ENCODE measurements around the gene KCNQ2.
"Not testable (repeated sequence)": the region's sequence is repeated elsewhere in the genome, so short reads cannot be mapped to it uniquely, and the experiment has no call there.

KCNQ2 gene

DNA sequence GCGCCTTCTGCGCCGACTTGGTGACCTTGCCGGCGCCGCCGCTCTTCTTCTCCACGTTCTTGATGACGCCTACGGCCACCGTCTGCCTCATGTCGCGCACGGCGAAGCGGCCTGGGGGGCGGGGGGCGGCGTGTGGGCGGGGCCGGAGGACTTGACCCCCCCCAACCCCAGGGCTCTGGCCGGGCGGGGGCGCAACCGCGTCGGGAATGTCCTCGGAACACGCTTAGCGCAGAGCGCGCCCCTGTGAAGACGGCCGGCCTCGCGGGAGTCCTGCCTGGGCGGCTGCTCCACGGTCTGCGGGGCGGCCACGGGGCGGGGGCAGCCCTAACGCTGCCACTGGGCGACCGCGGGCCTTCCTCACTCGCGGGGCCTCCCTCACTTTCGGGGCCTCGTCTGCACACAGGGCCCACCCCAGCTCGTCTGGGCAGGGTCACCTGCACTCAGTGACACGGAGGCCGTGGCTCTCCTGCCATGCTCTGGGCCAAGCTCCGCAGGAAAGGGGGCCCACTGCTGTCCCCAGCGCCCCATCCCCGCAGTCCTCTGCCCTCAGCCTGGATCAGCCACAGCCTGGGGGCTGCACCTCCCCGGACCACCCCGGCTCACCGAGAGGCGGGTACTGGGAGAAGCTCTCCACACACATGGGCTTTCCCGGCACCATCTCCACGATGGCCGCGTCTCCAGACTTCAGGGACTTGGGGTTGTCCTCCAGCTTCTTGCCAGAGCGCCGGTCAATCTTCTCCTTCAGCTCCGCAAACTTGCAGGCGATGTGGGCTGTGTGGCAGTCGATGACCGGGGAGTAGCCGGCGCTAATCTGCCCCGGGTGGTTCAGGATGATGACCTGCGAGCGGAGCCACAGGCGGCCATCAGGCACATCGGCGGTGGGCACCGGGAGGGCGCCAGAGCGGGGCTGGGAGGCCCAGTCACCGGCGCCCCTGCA is 16.1 kb upstream of the KCNQ2 start:
- DNase-seq: no peak

DNA sequence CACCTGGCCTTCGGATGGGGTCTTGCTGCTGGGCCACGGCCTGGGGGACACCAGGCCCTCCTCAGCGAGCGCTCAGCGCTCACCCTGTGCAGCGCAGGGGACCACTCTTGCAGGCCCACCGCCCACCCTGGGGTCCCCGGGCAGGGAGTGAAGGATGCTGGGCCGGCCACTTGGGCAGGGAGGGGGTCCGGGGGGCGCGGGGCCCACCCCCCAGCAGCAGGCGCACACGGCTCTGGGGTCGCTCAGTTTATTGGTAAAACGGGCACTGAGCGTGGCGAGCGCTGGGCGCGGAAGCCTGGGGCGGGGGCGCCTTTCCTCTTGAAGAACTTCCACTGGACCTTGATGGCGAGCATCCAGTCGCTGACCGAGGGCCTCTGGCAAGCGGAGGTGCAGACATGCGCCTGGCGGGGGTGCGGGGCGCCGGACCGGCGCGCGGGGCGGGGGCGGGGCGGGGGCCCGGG is 15.4 kb upstream of the KCNQ2 start:
- DNase-seq: no peak

DNA sequence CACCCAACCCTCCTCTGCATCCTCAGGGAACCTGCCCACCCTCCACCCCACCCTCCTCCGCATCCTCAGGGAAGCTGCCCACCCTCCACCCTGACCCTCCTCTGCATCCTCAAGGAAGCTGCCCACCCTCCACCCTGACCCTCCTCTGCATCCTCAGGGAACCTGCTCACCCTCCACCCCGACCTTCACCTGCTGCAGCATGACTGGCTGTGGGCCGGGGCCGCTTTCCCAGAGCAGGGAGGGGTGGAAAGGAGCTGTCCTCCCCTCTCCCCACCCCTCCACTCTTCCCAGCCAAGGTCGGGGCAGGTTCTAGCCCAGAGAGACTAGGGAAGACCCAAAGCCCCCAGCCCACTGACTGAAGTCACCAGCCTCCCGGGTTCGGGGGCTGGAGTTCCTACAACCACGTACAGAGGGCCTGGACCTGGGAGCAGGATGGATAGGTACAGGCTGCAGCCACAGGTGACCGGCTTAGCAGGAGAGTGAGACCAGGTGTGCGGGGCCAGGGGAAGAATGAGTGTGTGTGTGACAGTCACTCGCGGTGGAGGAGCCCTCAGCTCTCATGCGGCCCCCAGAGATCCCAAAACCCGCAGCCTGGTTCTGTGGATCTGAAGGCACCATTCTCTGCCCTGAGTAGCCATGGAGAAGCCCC is 14.8 kb upstream of the KCNQ2 start:
- DNase-seq: no peak

DNA sequence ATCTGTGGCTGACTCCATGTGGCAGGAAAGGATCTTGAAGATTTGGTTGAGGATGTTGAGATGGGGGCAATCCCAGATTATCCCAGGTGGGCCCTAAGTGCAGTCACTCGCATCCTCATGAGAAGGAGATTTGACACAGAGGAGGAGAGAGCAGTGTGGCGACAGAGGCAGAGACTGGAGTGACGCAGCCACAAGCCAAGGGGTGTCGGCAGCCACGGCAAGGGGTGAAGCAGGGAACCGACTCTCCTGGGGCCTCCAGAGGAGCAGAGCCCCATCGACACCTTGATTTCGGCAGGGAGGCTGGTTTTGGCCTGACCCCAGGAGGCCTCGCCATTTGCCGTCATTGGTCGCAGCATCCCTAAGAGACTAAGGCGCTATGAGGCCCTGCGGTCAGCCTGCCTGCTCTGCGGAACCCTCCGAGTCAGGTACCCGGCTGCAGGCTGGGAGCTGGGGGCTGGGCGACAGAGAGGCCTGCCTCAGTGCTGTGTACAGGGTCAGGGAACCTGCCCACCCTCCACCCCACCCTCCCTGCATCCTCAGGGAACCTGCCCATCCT is 13.9 kb upstream of the KCNQ2 start:
- DNase-seq: no peak

DNA sequence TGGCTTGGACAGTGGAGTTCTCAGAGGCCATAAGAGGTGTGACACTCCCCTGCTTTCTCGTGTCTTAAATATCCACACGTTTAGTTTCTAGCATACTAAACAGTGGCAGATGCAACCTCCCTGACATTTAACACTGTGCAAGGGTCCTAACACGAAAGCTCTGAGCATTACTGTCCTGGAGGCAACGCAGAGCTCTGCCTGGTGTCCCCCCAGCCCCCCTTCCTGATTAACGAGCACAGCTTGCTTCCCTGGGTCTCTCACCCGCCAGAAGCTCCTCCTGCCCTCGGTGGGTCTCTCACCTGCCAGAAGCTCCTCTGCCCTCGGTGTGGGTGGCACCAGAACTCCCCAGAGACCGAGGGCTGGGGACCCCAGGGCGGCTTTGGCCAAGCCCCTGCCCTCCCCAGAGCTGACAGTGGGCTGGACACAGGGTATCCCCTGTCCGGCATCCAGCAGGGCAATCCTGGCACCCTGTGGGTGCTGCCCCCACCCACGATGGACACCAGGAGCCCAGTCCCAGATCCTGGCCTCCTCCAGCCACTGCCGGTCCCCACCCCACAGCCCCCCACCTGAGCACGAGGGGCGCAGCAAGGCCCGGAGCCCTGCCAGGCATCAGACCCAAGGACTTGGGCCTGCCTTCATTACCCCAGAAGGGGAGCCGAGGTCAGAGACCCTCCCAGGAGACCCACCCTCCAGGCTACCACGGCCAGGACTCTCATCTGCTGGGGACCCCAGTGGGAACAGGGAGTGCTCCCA is 12.4 kb upstream of the KCNQ2 start:
- DNase-seq: no peak

DNA sequence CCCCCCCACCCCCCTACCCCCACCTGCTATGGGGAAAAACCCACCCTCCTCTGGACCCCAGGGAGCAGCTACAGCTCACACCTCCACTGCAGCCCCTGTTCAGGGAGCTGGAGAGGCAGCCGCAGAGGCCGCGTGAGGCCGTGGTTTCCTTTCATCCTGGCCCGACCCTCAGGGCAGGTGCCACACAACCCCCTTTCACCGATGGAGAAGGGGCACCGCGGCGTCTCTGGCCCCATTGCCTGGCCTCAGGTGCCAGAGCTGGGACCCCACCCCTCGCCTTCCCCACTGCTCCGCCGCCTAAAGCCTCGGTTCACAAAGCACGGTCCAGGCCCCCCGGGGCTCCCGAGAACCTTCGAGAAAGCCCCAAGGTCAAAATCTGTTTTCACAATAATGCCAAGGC is 11.8 kb upstream of the KCNQ2 start:
- no peak for DNase-seq

DNA sequence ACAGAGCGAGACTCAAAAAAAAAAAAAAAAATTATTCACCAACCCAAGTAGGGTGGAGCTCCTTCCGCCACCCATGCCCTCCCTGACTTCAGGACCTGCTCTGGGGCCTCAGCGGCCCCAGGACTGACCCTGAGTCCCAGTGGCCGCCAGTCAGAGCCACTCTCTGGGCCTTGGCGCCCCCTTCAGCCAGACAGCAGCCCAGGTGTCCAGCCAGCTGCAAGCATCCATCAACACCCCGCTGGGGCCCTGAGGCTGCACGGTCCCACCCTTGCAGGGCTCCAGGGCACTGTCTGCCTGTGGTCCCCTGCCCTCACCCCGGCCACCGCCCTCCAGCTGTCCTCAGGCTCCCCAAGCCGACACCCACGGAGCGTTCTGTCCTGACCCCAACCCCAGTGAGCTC is 11.4 kb upstream of the KCNQ2 start:
- DNase-seq: no peak

DNA sequence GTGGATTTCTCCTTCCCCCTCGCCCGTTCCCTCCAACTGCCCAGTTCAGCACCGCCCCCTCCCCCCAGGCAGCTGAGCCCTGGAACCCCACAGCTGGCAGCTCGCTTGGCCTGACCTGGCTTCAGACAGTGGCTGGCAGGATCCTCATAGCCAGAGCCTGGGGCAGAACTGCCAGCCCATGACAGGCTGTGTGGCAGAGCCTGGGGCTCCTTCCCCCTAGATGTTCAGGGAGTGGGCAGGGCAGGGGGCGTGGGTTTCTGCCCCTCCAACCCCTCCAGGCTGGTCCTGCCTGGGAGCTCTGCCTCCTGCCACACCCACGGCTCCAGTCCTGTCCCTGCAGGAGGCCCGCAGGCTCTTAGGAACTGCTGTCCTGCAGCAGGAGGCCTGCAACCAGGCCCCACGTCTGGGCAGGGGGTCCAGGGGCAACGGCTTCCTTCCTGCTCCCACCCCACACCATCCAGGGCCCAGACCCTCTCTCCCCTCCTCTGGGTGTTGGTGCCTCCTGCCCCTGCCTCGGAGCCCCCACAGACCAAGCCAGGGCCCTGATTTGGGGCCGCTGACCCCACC is 9.6 kb upstream of the KCNQ2 start:
- no peak for DNase-seq

DNA sequence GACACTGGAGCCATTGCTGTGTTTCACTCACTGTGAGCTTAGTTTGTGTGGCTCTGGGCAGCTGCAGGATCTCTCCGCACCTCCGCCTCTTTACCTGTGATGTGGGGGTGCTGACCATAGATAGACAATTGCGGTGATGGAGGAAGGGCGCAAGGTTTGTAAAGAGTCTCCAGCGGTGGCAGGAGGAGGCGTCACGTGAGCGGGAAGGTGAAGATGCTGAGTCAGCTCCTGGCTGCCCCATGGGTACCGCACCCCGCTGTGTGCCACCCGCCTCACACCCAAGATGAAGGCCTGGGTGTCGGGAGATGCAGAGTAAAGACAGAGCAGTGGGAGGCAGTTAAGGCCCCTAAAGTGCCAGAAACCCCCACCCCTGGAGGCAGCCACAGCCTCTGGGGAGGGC is 9.0 kb upstream of the KCNQ2 start:
- DNase-seq: no peak

DNA sequence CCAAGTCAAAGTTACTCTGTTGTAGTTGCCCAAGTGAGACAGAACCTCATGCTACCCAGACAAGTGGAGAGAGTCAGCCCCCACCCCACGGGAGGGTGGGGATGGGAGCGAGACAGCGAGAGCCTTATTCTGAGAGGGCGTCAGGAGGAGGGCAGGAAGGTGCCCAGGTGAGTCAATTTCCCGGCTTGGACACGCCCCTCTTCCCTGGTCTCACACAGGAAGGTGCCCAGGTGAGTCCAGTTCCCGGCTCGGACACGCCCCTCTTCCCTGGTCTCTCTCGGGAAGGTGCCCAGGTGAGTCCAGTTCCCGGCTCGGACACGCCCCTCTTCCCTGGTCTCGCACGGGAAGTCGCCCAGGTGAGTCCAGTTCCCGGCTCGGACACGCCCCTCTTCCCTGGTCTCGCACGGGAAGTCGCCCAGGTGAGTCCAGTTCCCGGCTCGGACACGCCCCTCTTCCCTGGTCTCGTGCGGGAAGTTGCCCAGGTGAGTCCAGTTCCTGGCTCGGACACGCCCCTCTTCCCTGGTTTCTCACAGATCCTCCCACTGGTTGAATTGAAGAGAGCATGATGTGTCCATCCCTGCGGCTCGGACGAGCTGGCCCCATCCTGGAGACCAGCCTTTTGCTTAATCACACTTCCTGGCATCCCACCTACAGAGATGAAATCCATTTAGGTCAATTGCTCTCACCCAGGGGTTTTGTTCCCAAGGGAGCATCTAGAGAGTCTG is 7.4 kb upstream of the KCNQ2 start:
- DNase-seq: not testable (repeated sequence)

DNA sequence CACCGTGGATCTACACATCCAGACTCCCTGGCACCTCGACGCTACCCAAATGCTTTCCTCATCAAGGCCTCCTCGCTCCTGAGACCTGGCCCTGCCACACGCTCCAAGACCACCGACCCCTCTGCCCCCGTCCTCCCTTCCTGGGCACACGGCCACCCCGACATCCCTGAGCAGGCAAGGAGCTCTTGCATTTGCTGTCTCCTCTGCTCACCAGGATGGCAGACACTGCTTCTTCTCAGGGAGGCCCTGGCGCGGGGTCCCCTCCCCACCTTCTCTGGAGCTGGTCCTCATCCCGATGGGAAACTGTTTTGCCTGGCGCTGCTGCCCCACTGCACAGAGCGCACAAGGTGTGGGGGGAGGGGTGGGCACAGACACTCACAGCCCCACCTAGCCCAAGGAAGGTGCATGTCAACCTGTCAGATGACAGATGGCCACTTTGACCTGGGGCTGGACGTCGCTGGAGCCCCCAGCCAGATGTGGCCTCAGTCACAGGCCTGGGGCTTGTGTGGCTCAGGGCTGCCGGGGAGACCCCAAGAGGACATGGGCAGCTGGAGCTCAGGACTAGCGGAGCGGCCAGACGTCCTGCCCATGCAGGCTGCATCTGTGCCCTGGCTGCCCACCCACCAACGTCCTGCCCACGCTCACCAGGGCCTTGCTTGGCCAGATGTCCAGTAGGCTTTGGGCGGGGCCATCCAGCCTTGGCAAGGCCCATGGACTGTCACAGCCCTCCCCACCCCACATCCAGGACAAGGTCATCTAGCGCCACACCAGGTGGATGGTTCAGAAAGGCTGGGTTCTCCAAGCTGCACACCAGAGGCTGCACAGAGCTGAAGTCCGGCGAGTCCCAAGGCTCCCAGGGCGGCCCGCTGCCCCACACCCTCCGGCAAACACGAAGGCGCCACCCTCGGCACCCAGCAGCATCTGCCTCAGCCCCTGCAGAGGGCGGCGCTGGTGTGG is 6.2 kb upstream of the KCNQ2 start:
- no peak for DNase-seq

DNA sequence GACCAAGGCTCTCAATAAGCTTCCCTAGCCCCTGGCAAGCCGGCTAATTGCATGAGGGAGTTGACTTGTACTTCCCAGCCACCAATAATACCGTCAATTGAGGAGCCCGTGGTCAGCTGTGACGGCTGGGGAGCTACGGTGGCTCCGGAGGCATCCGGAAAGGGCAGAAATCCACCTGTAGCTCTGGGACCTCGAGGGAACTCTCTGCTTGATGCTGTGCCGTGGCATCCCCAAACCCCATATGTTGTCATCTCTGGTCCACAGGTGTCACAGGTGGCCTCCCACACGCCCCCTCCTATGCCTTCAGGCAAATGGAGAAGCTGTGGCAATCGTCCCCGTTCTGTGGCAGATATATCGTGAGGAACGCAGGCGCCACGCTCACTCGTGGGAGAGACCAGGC is 5.5 kb upstream of the KCNQ2 start:
- no peak for DNase-seq

DNA sequence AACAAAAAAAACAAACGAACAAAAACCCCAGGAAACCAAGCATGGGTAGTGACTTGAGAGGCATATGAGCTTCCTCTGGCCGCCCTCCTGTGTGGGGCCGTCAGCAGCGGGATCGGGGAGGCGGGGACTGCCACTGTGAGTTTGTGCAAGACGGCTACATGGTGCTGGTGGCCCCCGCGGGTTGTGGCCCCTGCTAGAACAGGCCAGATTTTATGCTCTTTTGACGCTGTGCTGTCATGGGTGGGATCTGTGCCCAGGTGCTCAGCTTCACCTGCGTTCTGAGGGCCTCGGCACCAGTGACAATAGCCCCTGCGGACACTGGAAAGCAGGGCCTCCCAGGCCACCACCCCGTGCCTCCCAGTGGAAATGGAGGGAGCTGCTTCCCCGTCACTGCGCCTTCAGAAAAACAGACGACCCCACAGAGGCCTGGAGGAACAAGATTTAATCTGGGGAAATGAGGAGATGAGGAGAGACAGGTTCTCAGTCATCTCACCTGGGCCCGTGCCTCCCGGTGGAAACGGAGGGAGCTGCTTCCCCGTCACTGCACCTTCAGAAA is 4.7 kb upstream of the KCNQ2 start:
- DNase-seq: no peak

DNA sequence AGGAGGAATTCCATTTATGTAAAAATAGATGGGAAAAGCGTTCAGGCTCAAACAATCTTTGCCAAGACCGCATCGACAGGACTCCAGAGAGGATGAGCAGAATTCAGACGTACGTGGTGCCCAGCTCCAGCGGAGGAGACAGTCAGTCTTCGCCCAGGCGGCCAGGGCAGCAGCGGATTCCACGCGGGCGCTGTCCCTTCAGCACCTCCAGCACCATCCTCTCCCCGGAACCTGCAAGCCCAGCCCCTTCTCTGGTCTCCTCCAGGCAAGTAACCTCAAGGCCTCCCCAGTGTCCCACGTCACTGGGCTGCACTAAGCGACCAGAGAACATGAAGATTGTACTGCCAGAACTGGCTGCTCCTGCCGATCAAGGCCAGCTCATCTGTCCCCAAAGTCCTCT is 2.8 kb upstream of the KCNQ2 start:
- DNase-seq: no peak

DNA sequence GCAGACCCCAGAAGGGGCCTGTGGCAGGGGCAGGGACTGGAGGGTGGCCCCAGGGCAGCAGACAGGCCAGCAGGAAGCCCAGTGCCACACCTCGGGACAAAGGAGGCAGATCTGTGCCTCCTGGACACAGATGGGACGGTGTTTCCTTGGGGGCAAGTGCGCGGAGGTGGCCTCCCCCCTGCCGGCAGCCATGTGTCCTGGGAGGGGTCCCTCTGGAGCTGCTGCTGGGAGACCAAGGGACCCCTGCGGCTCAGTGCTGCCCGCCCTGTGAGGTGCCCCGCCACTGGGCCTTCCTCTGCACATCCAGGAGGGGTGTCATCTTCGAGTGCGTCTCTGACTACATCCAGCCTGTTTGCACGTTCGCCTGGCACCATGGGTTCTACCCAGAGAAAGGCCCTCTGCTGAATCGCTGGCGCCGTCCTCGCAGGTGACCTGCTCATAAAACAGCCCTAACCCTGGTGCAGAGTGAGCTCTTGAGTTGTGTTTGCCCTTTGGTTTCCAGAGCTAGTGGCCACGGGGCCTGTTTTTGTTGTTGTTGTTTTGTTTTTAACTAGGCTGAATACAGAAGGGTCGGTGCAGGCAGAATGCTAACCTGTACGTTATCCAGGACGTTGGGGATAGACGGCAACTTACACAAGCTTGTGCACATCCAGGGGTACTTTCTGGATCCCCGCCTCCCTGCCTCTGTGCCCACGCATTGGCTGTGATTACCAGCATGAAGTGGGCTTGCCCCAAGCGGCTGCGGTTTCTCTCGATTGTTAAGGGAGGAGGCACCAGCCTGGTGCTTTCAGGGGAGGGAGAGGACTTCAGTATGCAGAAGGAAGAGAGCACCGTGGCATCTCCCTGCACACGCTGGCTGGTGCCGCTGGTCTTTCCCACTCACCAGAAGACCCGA is 1.3 kb upstream of the KCNQ2 start:
- DNase-seq: no peak

DNA sequence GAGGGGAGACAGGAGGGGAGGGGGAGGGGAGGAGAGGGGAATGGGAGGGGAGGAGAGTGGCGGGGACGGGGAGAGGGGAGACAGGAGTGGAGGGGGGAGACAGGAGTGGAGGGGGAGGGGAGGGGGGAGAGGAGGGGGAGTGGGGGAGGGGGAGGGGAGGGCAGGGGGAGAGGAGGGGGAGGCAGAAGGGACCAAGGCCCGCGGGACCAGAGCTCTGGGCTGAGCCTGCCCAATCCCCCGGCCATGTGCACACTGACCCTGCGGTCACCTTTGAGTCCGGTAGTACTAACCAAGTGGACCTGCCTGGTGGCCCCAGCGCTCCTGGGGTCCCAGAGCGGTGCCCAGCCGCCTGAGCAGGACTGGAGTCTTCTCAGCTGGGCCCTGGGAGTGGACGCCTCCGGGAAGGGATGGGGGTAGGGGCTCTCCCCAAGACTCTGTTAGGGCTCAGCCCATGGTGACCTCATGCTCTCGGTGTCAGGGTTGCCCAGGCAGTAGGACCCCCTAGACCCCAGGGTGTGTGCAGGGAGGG is 471 bp upstream of the KCNQ2 start:
- no peak for DNase-seq

DNA sequence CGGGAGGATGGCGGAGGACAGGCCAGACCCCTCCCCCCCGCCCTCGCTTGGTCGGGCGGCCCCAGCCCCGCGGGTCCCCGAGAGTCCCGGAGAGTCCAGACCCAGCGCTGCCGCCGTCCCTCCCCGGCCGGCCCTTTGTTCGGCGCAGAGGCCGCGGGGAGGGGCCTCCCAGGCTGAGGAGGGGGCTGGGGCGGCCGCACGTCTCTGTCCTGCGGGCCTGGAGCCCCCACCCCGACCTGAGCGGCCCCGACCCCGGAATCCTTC is 806 bp downstream of the KCNQ2 start:
- DNase-seq: no peak

DNA sequence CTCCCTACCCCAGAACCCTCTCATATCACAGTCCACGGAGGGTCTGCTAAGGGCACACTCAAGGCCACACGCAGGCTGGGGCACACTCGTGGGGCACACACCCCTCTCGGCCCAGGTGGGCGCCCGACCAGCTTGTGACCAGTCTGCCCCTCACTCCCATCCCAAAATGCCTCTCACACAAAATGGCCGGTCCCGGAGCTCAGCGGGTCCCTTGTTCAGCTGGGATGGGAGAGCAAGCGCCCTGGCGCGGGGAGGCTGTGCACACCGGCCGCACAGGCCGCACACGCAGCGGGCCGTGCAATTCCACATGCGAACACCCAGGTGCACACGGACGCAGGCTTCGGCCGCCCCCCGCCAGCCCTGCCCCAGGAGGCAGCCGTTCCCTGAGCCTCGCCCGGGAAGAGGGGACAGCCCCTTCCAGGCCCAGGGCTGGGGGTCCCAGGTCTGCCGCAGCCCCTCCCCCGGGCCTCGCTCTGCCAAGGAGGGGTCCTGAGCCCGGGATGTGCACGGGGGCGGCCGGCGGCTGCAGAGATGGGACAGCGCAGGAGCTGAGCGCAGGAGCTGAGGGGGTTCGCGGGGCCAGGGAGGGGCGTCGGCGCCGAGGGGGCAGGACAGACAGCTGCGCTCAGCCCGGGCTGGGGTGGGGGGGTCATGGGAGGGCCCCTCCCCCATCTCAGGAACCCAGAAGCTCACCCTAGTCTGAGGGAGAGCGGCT is 1.3 kb downstream of the KCNQ2 start:
- no peak for DNase-seq

DNA sequence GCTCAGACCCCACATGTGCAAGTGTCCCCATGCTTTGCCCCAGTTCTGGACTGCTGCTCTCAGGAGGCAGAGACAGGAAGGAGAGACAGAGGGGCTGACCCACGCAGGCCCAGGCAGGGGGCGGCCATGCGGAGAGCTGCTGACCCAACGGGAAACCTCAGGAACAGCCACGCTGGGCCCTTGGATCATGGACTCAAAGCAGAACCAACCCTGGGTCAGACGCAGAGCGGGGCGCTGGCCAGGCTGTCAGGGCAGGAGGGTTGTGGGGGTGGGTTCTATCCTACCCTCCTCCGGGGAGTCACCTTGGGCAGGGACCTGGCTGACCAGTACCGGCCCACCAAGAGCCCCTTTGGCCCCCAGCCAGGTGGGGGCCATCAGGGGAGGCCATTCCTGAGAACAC is 2.0 kb downstream of the KCNQ2 start:
- DNase-seq: no peak
